GM12801 (cell line): ENCODE measurements around the gene MTG2.

Source experiments
- TF ChIP-seq, protein P1 (sequence below): IDR thresholded peaks from one replicate; pipeline ENCODE4 v1.5.1; 2011; ENCODE audit warnings: control low read depth; ENCODE audit not compliant: insufficient read length; ENCODE audit errors: extremely low read depth

Gene MTG2

GRCh38 chr20:62174021-62174804, 8.6 kb upstream of the MTG2 start:
- TF ChIP-seq, protein P1, sequence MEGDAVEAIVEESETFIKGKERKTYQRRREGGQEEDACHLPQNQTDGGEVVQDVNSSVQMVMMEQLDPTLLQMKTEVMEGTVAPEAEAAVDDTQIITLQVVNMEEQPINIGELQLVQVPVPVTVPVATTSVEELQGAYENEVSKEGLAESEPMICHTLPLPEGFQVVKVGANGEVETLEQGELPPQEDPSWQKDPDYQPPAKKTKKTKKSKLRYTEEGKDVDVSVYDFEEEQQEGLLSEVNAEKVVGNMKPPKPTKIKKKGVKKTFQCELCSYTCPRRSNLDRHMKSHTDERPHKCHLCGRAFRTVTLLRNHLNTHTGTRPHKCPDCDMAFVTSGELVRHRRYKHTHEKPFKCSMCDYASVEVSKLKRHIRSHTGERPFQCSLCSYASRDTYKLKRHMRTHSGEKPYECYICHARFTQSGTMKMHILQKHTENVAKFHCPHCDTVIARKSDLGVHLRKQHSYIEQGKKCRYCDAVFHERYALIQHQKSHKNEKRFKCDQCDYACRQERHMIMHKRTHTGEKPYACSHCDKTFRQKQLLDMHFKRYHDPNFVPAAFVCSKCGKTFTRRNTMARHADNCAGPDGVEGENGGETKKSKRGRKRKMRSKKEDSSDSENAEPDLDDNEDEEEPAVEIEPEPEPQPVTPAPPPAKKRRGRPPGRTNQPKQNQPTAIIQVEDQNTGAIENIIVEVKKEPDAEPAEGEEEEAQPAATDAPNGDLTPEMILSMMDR = no peak

- TF ChIP-seq, protein P1 = no peak
These were observed 7.8 kb upstream of the MTG2 start for GRCh38 chr20:62174870-62175624.

DNA sequence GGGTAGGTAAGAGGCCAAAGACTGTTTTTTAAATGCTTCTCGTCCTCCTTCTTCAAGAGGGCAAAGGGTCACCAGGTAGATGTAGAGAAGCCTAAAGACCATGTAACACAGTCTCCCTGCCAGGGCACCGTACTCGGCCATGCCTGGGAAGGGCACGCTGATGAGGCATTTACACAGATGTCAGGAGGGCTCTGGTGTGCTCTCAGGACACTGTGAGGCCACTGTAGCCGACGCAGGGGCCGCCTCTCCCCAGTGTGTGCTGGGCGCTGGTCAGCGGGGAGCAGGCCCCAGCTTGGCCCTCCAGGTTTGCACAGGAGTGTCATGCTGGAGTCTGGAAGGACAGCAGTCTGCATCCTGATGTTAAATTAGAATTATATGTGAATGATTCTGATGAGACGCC, 7.1 kb upstream of the MTG2 start:
- TF ChIP-seq, protein P1 = no peak

GRCh38 chr20:62176866-62177265, 6.0 kb upstream of the MTG2 start:
- TF ChIP-seq, protein P1 = no peak

GRCh38 chr20:62177307-62177706, 5.5 kb upstream of the MTG2 start:
- TF ChIP-seq, protein P1 = no peak

DNA sequence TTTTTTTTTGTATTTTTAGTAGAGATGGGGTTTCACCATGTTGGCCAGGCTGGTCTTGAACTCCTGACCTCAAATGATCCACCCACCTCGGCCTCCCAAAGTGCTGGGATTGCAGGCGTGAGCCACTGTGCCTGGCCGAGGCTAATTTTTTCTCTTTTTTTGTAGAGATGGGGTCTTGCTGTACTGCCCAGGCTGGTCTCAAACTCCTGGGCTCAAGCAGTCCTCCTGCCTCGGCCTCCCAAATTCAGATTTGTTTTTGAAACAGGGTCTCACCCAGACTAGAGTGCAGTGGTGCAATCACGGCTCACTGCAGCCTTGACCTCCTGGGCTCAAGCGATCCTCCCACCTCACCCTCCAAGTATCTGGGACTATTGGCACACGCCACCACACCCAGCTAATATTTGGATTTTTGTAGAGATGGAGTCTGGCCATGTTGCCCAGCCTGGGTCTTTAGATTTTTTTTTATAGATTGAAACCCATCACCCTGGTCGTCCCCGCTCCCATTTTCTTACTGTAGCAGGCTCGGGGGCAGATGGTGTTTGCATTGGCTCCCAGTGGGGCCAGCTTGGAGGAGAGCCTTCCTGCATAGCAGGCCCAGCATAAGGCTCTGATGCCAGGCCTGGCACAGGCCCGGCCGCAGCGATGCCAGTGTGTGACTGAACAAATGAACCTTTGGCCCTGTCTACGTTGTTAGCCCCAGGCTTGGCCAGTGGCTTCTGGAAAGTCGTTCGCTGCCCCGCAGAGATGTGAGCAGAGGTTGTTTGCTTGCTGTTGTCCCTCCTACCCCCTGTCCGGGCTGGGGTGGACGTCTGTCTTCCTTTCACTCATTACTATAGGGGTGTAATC, 4.3 kb upstream of the MTG2 start:
- TF ChIP-seq, protein P1 = no peak

- TF ChIP-seq, protein P1 = no peak
These were observed 3.7 kb upstream of the MTG2 start for GRCh38 chr20:62179162-62179504.
